Measurements from ENCODE around the gene VPS8.

The VPS8 gene

DNA sequence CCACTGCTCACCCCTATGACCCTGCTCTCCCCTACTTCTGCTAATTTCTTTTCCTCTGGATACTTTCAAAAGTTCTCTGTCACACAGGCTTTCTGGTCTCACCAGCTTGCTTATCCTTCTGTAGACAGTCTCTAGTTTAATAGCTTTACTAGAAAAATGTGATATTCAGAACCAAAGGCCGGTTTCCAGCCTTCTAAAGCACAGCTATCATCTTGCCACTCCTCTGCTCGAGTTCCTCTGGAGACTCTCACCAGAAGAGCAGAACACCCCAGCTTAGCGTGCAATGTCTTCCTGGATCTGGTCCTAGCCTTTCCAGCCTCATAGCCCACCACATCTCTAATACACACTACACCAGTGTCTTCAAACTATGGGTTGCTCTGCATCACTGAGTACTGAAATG, 1.8 kb upstream of the VPS8 start:
- DNase-seq (ENCODE audit: extremely low spot score), result no peak
- ChIA-PET CTCF (no interaction called here), POLR2A (no interaction called here)
- TF ChIP-seq ZNF384 (IDR thresholded peaks at IDR 0.05) (no peak), ELF4 (IDR thresholded peaks at IDR 0.05) (no peak), NFRKB (IDR thresholded peaks at IDR 0.05) (no peak), FOXM1 (IDR thresholded peaks at IDR 0.05; ENCODE audit: borderline replicate concordance) (no peak), TARDBP (IDR thresholded peaks at IDR 0.05) (no peak), FOXK2 (IDR thresholded peaks at IDR 0.05) (no peak), FOXA1 (IDR thresholded peaks at IDR 0.05) (no peak), ARNT (IDR thresholded peaks at IDR 0.05) (no peak), CTBP1 (IDR thresholded peaks at IDR 0.05; ENCODE audit: borderline replicate concordance) (no peak), SUZ12 (IDR thresholded peaks at IDR 0.05) (no peak), HDGF (IDR thresholded peaks at IDR 0.05; ENCODE audit: borderline replicate concordance) (no peak), LEF1 (IDR thresholded peaks at IDR 0.05; ENCODE audit: borderline replicate concordance) (no peak), BHLHE40 (IDR thresholded peaks at IDR 0.05; ENCODE audit: borderline replicate concordance) (no peak), L3MBTL2 (conservative IDR thresholded peaks at IDR 0.05) (no peak)
- TF ChIP-seq, protein P1, sequence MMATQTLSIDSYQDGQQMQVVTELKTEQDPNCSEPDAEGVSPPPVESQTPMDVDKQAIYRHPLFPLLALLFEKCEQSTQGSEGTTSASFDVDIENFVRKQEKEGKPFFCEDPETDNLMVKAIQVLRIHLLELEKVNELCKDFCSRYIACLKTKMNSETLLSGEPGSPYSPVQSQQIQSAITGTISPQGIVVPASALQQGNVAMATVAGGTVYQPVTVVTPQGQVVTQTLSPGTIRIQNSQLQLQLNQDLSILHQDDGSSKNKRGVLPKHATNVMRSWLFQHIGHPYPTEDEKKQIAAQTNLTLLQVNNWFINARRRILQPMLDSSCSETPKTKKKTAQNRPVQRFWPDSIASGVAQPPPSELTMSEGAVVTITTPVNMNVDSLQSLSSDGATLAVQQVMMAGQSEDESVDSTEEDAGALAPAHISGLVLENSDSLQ (IDR thresholded peaks at IDR 0.05), result no peak

DNA sequence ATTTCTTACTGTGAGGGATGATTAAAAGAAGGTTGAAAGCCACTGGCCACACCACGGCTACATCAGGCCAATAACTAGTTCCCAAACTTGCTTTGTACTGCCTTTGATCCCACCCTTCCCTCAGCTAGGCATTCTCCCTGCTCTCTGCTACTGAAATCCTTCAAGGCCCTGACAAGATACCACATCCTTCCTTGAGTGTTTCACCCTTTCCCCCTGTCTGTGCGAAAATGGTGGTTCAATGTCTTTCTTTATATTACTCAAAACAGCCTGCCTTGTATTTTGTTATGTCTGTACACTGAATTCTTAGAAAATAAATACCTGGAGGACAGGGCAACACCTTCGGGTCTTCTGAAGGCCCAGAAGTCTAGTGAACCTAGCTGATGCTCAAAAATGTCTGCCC, 932 bp upstream of the VPS8 start:
- no peak for DNase-seq (ENCODE audit: extremely low spot score)
- CTCF ChIA-PET, result no interaction called here
- TF ChIP-seq NFRKB (IDR thresholded peaks at IDR 0.05) (no peak), ELF4 (IDR thresholded peaks at IDR 0.05) (no peak), SUZ12 (IDR thresholded peaks at IDR 0.05) (no peak), SP1 (IDR thresholded peaks at IDR 0.05) (no peak), L3MBTL2 (conservative IDR thresholded peaks at IDR 0.05) (no peak), ARNT (IDR thresholded peaks at IDR 0.05) (no peak), HDGF (IDR thresholded peaks at IDR 0.05; ENCODE audit: borderline replicate concordance) (no peak), BHLHE40 (IDR thresholded peaks at IDR 0.05; ENCODE audit: borderline replicate concordance) (no peak), ZNF384 (IDR thresholded peaks at IDR 0.05) (no peak), FOXK2 (IDR thresholded peaks at IDR 0.05) (no peak), FOXM1 (IDR thresholded peaks at IDR 0.05; ENCODE audit: borderline replicate concordance) (no peak)
- TF ChIP-seq, protein P1 (IDR thresholded peaks at IDR 0.05), result no peak
- POLR2A ChIA-PET, result no interaction called here

DNA sequence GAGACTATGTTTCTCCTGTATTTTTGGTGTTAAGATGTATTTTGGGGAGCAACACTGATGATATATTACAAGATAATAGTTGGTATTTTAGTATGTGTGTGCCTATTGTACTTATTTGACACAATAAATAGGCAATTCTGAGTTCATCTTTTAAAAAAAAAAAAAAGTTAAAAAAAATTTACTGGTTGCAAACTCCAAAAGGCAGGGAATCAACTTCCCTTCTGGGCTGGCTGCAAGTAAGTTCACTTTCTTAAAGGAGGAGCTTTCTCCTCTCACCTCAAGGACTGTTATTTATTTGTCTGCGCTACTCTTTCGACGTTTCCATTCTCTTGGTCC, 335 bp upstream of the VPS8 start:
- POLR2A ChIA-PET, result interaction anchor here (0.6 kb wide), 1 partner anchor 9 kb away, joined by 3 read pairs; no protein-coding TSS in a partner anchor

DNA sequence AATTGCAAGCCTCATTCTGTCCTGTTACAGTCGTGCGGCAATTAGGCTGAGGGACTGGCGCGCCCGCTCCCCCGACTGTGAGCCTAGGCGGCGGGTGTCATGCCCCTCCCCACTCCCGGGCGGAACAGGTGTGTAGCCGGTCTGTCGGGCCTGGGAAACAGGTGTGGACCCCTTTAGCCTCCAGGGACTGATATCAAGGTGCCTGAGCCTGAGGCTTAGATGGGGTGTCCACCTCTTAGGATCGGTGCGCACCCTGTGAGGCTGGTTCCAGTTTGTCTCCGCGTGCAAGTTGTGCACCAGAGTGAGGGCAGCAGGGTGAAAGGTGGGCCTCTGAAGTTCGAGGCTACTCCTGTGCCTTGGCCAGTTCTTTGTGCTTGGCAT, 686 bp downstream of the VPS8 start:
- no peak for DNase-seq (ENCODE audit: extremely low spot score)
- CTCF ChIA-PET, result no interaction called here
- POLR2A ChIA-PET, result interaction anchor here (0.8 kb wide), 1 partner anchor 48 kb away, joined by 3 read pairs; no protein-coding TSS in a partner anchor
- TF ChIP-seq SUZ12 (IDR thresholded peaks at IDR 0.05), result no peak
- peak; percentile 26; the same call in 1 of the 2 replicates for TF ChIP-seq L3MBTL2 (conservative IDR thresholded peaks at IDR 0.05)

More for the DNA sequence above, 335 bp upstream of the VPS8 start:
- no peak for DNase-seq (ENCODE audit: extremely low spot score)
- CTCF ChIA-PET, result no interaction called here
- TF ChIP-seq TARDBP (IDR thresholded peaks at IDR 0.05), result no peak
- TF ChIP-seq ZNF384 (IDR thresholded peaks at IDR 0.05), result peak; percentile 20; the same call in 1 of the 2 replicates
- TF ChIP-seq L3MBTL2 (conservative IDR thresholded peaks at IDR 0.05), result no peak
- TF ChIP-seq BHLHE40 (IDR thresholded peaks at IDR 0.05; ENCODE audit: borderline replicate concordance), result no peak
- no peak for TF ChIP-seq NFRKB (IDR thresholded peaks at IDR 0.05)
- no peak for TF ChIP-seq SUZ12 (IDR thresholded peaks at IDR 0.05)

DNA sequence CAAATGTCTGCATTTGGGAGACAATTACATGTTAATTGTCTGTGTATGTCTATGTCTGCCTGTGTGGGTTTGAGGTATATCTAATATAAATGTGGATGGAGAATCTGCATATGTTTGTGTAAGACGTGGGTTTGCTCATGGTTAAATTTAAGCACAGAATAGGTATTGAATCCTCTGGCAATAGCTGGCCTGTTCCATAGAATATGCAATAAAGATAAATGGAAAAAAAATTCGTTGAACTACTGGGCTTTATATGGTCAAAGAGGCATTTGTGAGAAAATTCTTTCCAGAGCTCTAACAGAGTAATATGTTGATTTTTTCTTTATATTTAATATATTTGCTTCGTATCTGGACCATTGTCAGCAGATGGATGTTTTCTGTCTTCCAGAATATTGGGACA, 1.4 kb downstream of the VPS8 start:
- POLR2A ChIA-PET, result interaction anchor here (0.8 kb wide), 1 partner anchor 47 kb away, joined by 3 read pairs; no protein-coding TSS in a partner anchor
- CTCF ChIA-PET, result no interaction called here
- no peak for TF ChIP-seq TARDBP (IDR thresholded peaks at IDR 0.05)
- no peak for TF ChIP-seq FOXK2 (IDR thresholded peaks at IDR 0.05)
- no peak for TF ChIP-seq FOXM1 (IDR thresholded peaks at IDR 0.05; ENCODE audit: borderline replicate concordance)
- TF ChIP-seq ELF4 (IDR thresholded peaks at IDR 0.05), result no peak
- no peak for TF ChIP-seq LEF1 (IDR thresholded peaks at IDR 0.05; ENCODE audit: borderline replicate concordance)
- TF ChIP-seq FOXA1 (IDR thresholded peaks at IDR 0.05), result no peak
- TF ChIP-seq L3MBTL2 (conservative IDR thresholded peaks at IDR 0.05), result no peak
- no peak for TF ChIP-seq SP1 (IDR thresholded peaks at IDR 0.05)
- TF ChIP-seq NFRKB (IDR thresholded peaks at IDR 0.05), result no peak
- no peak for TF ChIP-seq ARNT (IDR thresholded peaks at IDR 0.05)
- no peak for DNase-seq (ENCODE audit: extremely low spot score)

DNA sequence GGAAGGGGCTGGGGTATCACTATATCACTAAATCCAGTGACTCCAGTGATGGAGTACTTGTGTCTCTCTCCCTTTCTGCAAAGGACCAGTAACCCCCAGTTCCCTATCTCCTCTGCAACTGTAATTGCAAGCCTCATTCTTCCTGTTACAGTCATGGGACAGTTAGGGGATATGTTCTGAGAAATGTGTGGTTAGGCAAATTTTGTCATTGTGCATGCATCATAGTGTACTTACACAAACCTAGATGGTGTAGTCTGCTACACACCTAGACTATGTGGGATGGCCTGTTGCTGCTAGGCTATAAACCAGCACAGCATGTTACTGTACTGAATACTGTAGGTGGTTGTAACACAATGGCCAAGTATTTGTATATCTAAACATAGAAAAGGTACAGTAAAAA, 2.2 kb downstream of the VPS8 start:
- ChIA-PET POLR2A (no interaction called here), CTCF (no interaction called here)
- TF ChIP-seq L3MBTL2 (conservative IDR thresholded peaks at IDR 0.05) (no peak), SUZ12 (IDR thresholded peaks at IDR 0.05) (no peak), CTBP1 (IDR thresholded peaks at IDR 0.05; ENCODE audit: borderline replicate concordance) (no peak), SP1 (IDR thresholded peaks at IDR 0.05) (no peak), ELF4 (IDR thresholded peaks at IDR 0.05) (no peak), FOXA1 (IDR thresholded peaks at IDR 0.05) (no peak), ZNF384 (IDR thresholded peaks at IDR 0.05) (no peak), FOXK2 (IDR thresholded peaks at IDR 0.05) (no peak), NFRKB (IDR thresholded peaks at IDR 0.05) (no peak), HDGF (IDR thresholded peaks at IDR 0.05; ENCODE audit: borderline replicate concordance) (no peak), BHLHE40 (IDR thresholded peaks at IDR 0.05; ENCODE audit: borderline replicate concordance) (no peak), FOXM1 (IDR thresholded peaks at IDR 0.05; ENCODE audit: borderline replicate concordance) (no peak), TARDBP (IDR thresholded peaks at IDR 0.05) (no peak), LEF1 (IDR thresholded peaks at IDR 0.05; ENCODE audit: borderline replicate concordance) (no peak)
- DNase-seq (ENCODE audit: extremely low spot score), result no peak

Measured in HEK293T (cell line).